GM21717 (cell line): ENCODE results near the gene CDRT4.

Experiments used
- ATAC-seq: cut with Tn5 transposase; IDR thresholded peaks from one replicate; pipeline ENCODE4 v1.9.1; 2021; ENCODE audit warnings: mild to moderate bottlenecking, moderate library complexity; ENCODE audit not compliant: unreplicated experiment

CDRT4 gene

GRCh38 chr17:15492791-15493692 is 25.6 kb upstream of the CDRT4 start:
- no peak for ATAC-seq

DNA sequence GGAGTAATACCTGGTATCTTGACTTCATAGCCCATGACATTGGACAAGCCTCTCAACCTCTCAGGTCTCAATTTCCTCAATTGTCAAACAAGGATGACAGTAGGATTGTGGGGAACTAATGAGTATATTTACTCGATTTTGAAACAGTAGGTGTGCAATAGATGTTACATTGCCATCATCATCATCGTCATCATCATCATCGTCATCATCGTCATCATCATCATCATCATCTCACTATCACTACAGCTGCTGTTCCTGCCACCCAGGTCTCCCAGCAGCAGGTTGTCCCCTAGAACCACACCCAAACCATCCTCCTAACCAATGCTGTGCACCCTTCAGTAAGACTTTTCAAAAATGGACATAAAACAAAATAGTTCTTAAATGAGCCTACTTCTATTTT is 24.8 kb upstream of the CDRT4 start:
- no peak for ATAC-seq

DNA sequence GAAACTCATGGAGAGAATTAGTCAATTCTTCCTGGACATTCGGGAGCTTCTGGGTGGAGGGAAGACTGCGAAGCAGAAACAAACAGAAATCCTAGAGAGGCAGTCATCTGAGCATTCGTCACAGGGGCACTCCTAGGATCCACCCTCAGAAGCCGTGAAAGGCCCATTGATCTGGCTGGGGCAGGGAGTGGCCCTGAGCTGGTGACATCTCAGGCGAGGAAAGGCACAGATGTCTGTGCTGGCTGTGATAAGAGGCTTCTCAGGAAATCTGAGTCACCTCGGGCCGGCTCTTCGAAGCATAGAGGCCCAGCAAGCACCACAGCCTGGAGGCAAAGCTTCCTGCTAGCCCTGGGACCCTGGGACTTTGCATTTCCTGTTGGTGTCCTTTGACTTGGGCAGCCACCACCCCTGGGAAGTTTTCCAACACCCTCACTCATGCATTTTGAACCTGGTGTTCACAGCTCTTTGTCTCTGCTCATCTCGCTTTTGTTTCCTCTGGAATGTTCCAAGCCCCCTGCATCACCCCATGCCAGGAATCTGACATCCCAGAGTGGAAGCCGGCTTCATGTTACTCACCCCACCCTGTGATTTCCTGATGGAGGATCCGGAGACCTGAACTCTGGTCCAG is 23.3 kb upstream of the CDRT4 start:
- no peak for ATAC-seq

GRCh38 chr17:15488557-15488956 is 21.1 kb upstream of the CDRT4 start:
- no peak for ATAC-seq

DNA sequence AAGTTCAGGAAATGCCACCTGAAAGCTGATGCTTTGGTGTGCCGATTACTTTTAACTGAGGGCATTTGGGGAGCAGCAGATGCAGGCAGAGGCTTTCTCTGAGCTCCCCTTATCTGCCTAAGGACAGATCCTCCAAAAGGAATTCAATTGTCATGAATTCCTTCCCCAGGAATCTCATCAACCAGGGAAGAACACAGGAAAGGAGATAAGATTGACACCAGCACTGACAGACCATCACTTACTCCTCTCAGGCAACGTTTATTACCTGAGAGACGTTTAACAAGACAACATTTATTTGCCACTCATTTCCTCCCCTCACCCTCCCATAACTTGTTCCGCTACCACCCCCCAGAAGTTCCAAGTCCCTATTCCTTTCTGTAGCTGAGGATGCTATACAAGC is 17.6 kb upstream of the CDRT4 start:
- ATAC-seq = no peak

- ATAC-seq = no peak
Measured at GRCh38 chr17:15483431-15483830, 16.0 kb upstream of the CDRT4 start.

- no peak for ATAC-seq
Measured at GRCh38 chr17:15482476-15482875, 15.1 kb upstream of the CDRT4 start.

GRCh38 chr17:15481481-15481880 is 14.1 kb upstream of the CDRT4 start:
- ATAC-seq = no peak

GRCh38 chr17:15480204-15480603 is 12.8 kb upstream of the CDRT4 start:
- no peak for ATAC-seq

GRCh38 chr17:15479703-15480102 is 12.3 kb upstream of the CDRT4 start:
- no peak for ATAC-seq

- no peak for ATAC-seq
Measured at GRCh38 chr17:15478845-15479244, 11.4 kb upstream of the CDRT4 start.

- ATAC-seq = no peak
Measured at GRCh38 chr17:15475631-15476354, 8.4 kb upstream of the CDRT4 start.

DNA sequence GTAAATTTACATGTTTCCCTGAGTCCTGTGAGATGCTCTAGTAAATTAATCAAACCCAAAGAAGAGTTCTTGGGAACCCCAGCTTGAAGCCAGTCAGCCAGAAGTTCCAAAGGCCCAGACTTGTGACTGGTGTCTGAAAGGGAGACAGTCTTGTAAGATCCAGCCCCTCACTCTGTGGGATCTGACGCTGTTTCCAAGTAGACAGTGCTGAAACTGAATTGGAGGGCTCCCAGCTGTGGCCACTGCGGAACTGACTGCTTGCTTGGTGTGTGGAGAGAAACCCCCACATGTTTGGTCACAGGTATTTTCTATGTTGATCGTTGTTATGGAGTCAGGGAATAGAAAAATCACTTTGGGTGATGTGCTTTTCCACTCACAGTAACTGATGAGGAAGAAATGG is 5.5 kb upstream of the CDRT4 start:
- no peak for ATAC-seq

- ATAC-seq = no peak
Measured at GRCh38 chr17:15470536-15470935, 3.1 kb upstream of the CDRT4 start.

DNA sequence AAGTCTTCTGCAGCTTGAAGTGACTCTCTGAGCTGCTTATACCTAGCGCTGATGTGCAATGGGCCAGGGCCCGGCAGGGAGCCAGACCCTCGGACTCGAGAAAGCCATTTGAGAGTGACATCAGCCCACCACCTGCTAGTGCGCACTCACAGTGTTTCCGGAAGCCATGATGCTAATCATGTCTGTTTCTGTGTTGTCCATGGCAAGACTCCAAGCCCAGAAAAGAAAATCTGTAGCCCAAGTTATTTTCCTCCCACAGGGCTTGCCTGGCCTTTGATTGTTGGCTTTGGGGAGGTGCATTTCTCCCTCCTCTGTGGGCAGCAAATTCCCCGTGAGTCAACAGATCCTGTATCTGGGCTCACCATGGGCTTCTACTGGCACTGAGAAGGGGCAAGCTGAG is 1.8 kb upstream of the CDRT4 start:
- no peak for ATAC-seq

DNA sequence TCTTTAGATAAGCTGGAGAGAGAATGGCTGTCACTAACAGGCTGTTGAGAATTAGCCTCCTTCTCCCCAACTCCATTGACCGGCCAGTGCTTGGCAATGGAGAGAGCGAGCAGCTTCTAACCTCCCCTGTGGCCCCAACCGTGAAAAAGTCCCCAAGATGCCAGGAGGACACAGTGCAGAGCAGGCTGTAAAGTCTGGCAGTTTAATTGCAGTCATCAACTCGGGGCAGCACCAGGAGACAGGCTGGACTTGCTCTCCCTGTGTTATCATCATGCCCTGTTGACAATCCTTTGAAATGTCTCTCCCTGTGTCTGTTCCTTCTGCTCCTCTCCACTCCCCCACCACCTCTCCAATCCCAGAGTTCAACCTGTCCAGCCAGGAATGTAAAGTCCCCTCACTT is 705 bp upstream of the CDRT4 start:
- no peak for ATAC-seq

DNA sequence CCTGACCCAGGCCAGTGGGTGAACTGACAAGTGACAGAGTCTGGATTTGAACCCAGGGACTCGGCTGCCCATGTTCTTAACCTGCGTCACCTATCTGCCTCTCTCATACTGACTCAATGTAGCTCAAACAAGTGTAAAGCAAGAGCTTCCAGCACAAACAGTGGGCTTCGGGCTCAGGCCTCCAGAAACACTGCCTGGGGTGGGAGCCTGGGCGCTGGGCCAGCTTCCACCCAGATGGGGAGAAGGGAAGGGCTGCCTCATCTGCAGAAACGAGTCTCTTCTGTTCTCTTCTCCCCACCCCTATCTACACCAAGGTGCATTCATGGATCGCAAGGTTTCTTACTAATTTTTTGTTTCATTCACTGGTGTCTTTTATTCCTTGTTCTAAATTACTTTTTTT is 1.3 kb downstream of the CDRT4 start:
- no peak for ATAC-seq

DNA sequence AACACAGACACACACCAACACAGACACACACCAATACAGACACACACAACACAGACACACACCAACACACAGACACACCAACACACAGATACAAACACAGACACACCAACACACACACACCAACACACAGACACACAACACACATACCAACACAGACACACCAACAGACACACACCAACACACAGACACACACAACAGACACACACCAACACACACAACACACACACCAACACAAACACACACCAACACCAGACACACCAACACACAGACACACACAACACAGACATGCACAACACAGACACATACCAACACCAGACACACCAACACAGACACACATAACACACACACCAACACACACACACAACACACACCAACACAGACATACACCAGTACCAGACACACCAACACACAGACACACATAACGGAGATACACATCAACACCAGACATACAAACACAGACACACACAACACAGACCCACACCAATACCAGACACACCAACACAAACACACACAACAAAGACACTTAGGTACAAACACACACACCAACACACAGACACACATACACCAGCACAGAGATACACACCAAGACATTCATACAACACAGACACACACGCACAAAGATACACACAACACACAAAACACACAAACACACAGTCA is 2.2 kb downstream of the CDRT4 start:
- no peak for ATAC-seq

DNA sequence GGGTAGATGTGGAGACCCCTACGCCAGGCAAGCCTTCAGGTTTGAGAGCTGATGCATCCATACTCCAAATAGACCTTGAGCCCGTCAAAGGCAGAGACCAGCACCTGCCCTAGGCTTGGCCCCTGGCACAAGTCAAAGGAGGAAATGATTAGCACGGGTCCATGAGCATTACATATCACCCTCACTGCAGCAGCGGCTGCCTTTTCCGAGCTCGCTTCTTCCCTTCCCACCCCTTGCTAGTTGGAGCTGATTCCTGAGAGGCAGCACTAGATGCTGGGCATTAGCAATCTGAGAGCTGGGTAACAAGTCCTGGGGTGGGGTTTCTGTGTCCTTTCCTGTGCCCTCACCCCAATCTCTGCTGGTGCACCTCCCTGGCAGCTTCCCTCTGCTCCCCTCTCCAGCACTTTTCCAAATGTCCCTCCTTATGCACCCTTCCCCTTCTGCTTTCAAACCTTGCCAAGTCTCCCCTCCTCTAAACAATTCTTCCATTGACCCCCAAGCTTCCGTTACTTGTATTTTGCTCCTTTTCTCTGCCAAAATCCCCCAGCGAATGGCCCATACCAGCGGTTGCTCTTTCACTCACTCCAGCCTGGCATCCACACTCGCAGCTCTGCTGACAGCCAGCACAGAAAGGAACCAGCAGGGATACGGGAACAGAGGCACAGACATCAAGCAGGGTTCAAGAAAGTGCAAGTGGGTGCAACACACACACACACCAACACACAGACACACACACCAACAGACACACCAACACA is 3.0 kb downstream of the CDRT4 start:
- ATAC-seq = no peak

DNA sequence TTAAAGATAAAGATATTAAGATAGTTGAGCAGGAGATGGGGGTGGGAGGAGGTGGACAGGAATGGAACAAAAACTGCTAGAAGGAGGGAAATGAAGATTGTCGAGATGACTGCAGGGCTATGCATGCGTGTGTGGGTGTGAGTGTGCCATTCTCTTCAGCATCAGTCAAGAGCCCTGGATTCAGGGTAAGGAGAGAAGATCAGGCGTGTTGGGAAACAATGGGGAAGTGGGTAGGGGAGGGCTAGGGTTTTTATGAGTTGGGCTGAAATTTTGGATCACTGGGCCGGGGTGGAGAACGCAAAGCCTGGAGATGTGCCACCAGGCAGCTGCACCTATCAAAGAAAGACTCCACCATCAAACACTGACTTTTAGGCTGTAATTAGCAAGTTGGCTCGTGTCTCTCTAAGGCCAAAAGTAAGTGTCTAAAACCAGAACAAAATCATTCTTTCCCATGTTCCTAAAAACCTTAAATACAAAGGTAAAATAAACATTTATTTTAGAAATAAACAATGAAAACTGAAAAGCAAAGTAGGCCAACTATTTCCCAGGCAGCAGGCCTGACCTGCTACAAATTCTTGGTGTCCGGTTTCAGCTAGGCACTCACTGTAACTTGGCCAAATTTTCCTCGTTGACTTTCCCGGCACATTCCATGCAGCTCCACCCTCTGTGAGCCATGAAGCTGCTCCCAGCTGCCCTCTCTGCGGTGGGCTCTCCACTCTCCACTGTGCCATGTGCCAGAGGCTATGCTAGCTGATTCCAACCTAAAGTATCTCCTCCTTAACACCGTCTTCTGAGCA is 4.2 kb downstream of the CDRT4 start:
- no peak for ATAC-seq
